Neural progenitor cell (in vitro differentiated cells): Measurements from ENCODE around the gene F7. TPM values are rescaled to one million over a fixed set of nuclear protein-coding genes. Genes with fewer than 3 reads are reported as not detected.

ENCODE experiments used
- DNase-seq: peaks from one replicate; pipeline ENCODE4 v3.0.0-alpha.2; 2016; ENCODE audit warnings: low spot score
- H2AFZ ChIP-seq: fragments of 200-600 bp; sonication (generic); replicated peaks from 2 replicates; pipeline ENCODE4 v1.6.1; 2016; ENCODE audit warnings: antibody characterized with exemption
- H3F3A ChIP-seq: fragments of 200-600 bp; sonication (generic); 2 replicates; pipeline ENCODE4 v1.6.1; 2016; ENCODE audit warnings: antibody characterized with exemption, low read depth
- H3K27ac ChIP-seq: fragments of 200-600 bp; sonication (generic); 2 replicates; pipeline ENCODE4 v1.5.1; 2016; ENCODE audit warnings: mild to moderate bottlenecking
- H3K27me3 ChIP-seq: fragments of 200-600 bp; sonication (generic); 2 replicates; pipeline ENCODE4 v1.6.1; 2016; ENCODE audit warnings: mild to moderate bottlenecking, moderate library complexity
- H3K36me3 ChIP-seq: fragments of 200-600 bp; sonication (generic); 2 replicates; pipeline ENCODE4 v1.5.1; 2016
- H3K4me1 ChIP-seq: fragments of 200-600 bp; sonication (generic); 2 replicates; pipeline ENCODE4 v1.6.1; 2016; ENCODE audit warnings: mixed run types
- H3K4me2 ChIP-seq: fragments of 200-600 bp; sonication (generic); 2 replicates; pipeline ENCODE4 v1.6.1; 2016
- H3K4me3 ChIP-seq: fragments of 200-600 bp; sonication (generic); 2 replicates; pipeline ENCODE4 v1.5.1; 2016
- H3K79me2 ChIP-seq: fragments of 200-600 bp; sonication (generic); 2 replicates; pipeline ENCODE4 v1.6.1; 2016; ENCODE audit warnings: low read depth
- H3K9ac ChIP-seq: fragments of 200-600 bp; sonication (generic); 2 replicates; pipeline ENCODE4 v1.6.1; 2016
- H3K9me3 ChIP-seq: fragments of 200-600 bp; sonication (generic); 2 replicates; pipeline ENCODE4 v1.5.1; 2016; ENCODE audit warnings: low read depth
- H4K20me1 ChIP-seq: fragments of 200-600 bp; sonication (generic); 2 replicates; pipeline ENCODE4 v1.6.1; 2016; ENCODE audit warnings: low read depth
- H3K27ac Mint-ChIP-seq: 3 replicates; pipeline ENCODE4 v1.8.0; 2021; ENCODE audit warnings: mixed read lengths
- H3K27me3 Mint-ChIP-seq: 2 replicates; pipeline ENCODE4 v1.8.0; 2022; ENCODE audit warnings: low read depth, mild to moderate bottlenecking, inconsistent platforms, moderate library complexity, mixed read lengths; ENCODE audit not compliant: insufficient read depth
- H3K36me3 Mint-ChIP-seq: 3 replicates; pipeline ENCODE4 v1.8.0; 2021; ENCODE audit warnings: mixed read lengths
- H3K4me1 Mint-ChIP-seq: 3 replicates; pipeline ENCODE4 v1.8.0; 2021; ENCODE audit warnings: mixed read lengths
- H3K4me3 Mint-ChIP-seq: 3 replicates; pipeline ENCODE4 v1.8.0; 2021; ENCODE audit warnings: mild to moderate bottlenecking, moderate library complexity, mixed read lengths
- H3K9me3 Mint-ChIP-seq: 3 replicates; pipeline ENCODE4 v1.8.0; 2020; ENCODE audit warnings: mixed read lengths
- CTCF ChIP-seq: fragments of 200-600 bp; sonication (generic); IDR thresholded peaks from 2 replicates; pipeline ENCODE4 v1.5.1; 2017; ENCODE audit warnings: antibody characterized with exemption, mild to moderate bottlenecking
- EZH2 ChIP-seq: fragments of 200-600 bp; sonication (generic); IDR thresholded peaks from 2 replicates; pipeline ENCODE4 v1.6.1; 2017; ENCODE audit warnings: antibody characterized with exemption, mild to moderate bottlenecking, moderate library complexity
- EZH2phosphoT487 ChIP-seq: fragments of 200-600 bp; sonication (generic); IDR thresholded peaks from 2 replicates; pipeline ENCODE4 v1.6.1; 2017; ENCODE audit warnings: antibody characterized with exemption
- total RNA-seq: library from RNA; depleted of rRNA; stranded (reverse); fragments of >200 nt; gene quantifications from 2 replicates; pipeline ENCODE4 v1.2.3, GENCODE V29; 2015; ENCODE audit warnings: low replicate concordance

The F7 gene
- total RNA-seq, 1 donor from 2014 or later = not detected

- no peak overlapping the region for H3K9ac ChIP-seq
- Mint-ChIP-seq H3K9me3 (no peaks in the 10 kb centered on the region), H3K4me3 (peak overlapping the region; percentile 18), H3K4me1 (peaks cover 11% of the 10 kb centered on the region), H3K27ac (no peak overlapping the region), H3K36me3 (peaks cover 5% of the 10 kb centered on the region), H3K27me3 (peaks cover 4% of the 10 kb centered on the region)
- H3K36me3 ChIP-seq = no peaks in the 10 kb centered on the region
- H3K4me1 ChIP-seq = no peaks in the 10 kb centered on the region
- H3K4me2 ChIP-seq = no peak overlapping the region
- H3K9me3 ChIP-seq = no peaks in the 10 kb centered on the region
- H3K4me3 ChIP-seq = no peak overlapping the region
- no peaks in the 10 kb centered on the region for H3F3A ChIP-seq
- TF ChIP-seq EZH2 (no peak), EZH2phosphoT487 (no peak), CTCF (no peak)
- H3K27me3 ChIP-seq = no peaks in the 10 kb centered on the region
- H4K20me1 ChIP-seq = no peaks in the 10 kb centered on the region
- H3K79me2 ChIP-seq = no peaks in the 10 kb centered on the region
- DNase-seq = no peak
- no peak overlapping the region for H2AFZ ChIP-seq
- no peak overlapping the region for H3K27ac ChIP-seq
Observed at GRCh38 chr13:113084943-113085540, 20.5 kb upstream of the F7 start.

- Histone ChIP-seq H3K9me3 (no peaks in the 10 kb centered on the region), H3F3A (no peaks in the 10 kb centered on the region), H2AFZ (no peak overlapping the region), H3K4me3 (no peak overlapping the region), H3K27ac (no peak overlapping the region), H3K4me2 (no peak overlapping the region), H3K79me2 (no peaks in the 10 kb centered on the region), H4K20me1 (no peaks in the 10 kb centered on the region), H3K27me3 (no peaks in the 10 kb centered on the region), H3K4me1 (no peaks in the 10 kb centered on the region), H3K9ac (no peak overlapping the region), H3K36me3 (no peaks in the 10 kb centered on the region)
- TF ChIP-seq CTCF = peak; percentile 49
- no peak for TF ChIP-seq EZH2phosphoT487
- no peak for TF ChIP-seq EZH2
- Mint-ChIP-seq H3K4me3 (no peak overlapping the region), H3K27ac (no peak overlapping the region), H3K36me3 (peaks cover 7% of the 10 kb centered on the region), H3K4me1 (peaks cover 11% of the 10 kb centered on the region), H3K9me3 (no peaks in the 10 kb centered on the region), H3K27me3 (peaks cover 4% of the 10 kb centered on the region)
- DNase-seq = peak; percentile 55
Observed at GRCh38 chr13:113086031-113086750, 19.4 kb upstream of the F7 start.

- Mint-ChIP-seq H3K4me1 (peaks cover 11% of the 10 kb centered on the region), H3K9me3 (no peaks in the 10 kb centered on the region), H3K27me3 (peaks cover 4% of the 10 kb centered on the region), H3K27ac (peak overlapping the region; percentile 29), H3K4me3 (no peak overlapping the region), H3K36me3 (peaks cover 5% of the 10 kb centered on the region)
- Histone ChIP-seq H3F3A (no peaks in the 10 kb centered on the region), H3K79me2 (no peaks in the 10 kb centered on the region), H3K9ac (no peak overlapping the region), H3K27me3 (no peaks in the 10 kb centered on the region), H4K20me1 (no peaks in the 10 kb centered on the region), H3K4me3 (no peak overlapping the region), H3K9me3 (no peaks in the 10 kb centered on the region), H3K36me3 (no peaks in the 10 kb centered on the region), H3K27ac (no peak overlapping the region), H3K4me1 (no peaks in the 10 kb centered on the region), H3K4me2 (no peak overlapping the region), H2AFZ (no peak overlapping the region)
- no peak for TF ChIP-seq EZH2phosphoT487
- DNase-seq = no peak
Observed at GRCh38 chr13:113086991-113087922, 18.3 kb upstream of the F7 start.
